CMK (cell line): ENCODE results near the gene CBLB.

Experiments
- DNase-seq: peaks from one replicate; pipeline ENCODE4 v3.0.0-alpha.2; 2010; ENCODE audit warnings: low read depth

The CBLB gene

DNA sequence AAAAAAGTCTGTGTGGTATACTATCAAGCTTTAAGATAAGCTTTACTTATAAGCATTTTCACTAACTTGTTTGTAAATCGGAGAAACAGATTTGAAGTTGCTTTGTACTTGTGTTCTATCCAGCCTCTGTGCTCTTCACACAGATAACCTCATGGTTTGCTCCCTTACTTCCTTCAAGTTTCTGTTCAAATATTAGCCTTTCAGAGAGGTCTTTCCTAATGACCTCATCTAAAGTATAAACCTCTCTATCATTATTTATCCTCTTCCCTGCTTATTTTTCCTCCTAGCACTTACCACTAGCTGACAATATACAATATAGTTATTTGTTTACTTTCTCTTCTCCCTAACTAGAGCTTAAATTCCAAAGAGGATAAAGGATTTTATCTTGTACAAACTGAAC lies 180.0 kb downstream of the CBLB start:
- DNase-seq, result no peak

DNA sequence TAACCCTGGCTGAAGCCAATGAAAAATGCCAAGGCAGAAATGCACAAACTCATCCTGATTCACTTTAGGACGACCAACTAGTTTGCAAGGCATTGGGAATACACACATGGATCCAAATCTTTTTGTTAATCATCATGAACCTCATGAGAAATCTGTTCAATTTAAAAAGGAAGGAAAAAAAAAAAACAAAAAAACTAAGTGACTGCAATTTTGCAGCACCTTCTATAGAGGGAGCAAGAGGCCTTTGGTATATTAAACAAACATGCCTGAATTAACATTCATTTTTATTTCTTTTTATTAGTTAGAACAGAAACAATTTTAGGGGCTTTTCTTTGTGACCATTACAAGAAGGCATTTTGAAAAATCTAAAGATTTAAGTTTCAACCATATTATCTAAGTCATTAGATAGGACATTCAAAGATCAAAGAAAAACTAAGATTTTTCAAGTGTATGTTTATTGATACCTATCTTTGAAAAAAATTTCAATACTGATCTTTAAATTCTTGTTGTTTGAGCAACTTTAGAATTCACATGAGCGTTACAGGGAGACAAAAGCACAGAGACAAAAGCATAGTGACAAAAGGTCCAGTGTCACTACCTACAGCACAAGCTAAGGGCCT lies 182.4 kb downstream of the CBLB start:
- DNase-seq, result no peak

DNA sequence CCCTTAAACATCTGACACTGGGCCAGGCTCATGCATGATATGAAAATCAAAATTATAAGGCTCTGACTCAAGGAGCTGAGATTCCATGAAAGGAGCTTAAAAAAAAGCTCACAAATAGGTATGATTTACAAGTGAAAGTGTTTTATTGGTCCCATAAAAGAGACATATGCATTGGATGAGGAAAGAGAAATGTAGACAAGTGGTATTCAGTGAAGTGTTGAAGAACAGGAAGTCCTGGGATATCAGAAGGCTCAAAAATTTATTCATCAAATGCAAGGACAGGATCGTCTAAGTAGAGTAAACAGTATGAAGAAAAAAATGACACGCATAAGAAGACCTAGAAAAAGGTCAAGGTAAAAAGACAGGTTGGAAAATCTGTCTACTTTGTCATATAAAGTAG lies 188.9 kb downstream of the CBLB start:
- DNase-seq, result no peak

DNA sequence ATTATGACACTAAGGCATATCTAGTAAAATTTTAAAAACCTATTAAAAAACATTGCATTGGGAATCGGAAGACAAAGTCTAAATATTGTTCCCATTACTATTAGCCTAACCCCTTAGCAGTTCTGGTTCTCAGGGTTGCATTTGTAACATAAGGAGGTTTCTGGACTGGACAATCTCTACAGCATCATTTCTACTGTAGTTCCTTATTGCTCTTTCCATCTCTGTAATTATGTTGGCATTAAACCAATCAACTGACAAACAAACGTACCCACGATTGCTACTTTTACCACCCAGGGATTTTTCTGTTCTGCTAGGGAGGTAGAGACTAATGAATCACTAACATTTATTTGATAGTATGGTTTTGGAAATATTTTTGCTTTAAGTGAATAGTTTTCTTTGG lies 190.8 kb downstream of the CBLB start:
- no peak for DNase-seq

DNA sequence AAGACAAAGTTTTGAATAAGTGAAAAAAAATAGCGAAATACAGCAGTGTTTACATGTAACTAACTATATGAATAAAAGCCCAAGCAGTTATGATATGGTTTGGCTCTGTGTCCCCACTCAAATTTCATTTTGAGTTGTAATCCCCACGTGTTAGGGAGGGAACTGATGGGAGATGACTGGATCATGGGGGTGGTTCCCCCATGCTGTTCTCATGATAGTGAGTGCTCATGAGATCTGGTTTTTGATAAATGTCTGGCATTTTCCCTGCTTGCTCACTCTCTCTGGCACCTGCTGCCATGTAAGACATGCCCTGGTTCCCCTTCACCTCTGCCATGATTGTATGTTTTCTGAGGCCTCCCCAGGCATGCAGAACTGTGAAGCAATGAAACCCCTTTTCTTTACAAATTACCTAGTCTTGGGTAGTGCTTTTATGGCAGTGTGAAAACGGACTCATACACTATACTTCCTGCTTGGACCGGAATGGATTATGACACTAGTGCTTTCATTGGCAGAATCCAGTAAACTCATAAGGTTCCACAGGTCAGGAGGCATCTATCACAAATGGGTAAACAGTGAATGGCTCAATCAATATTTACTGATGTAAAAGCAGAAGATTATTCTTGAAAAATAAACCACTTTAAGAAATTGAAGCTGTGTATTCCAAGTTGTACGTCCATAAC lies 192.1 kb downstream of the CBLB start:
- DNase-seq, result no peak

DNA sequence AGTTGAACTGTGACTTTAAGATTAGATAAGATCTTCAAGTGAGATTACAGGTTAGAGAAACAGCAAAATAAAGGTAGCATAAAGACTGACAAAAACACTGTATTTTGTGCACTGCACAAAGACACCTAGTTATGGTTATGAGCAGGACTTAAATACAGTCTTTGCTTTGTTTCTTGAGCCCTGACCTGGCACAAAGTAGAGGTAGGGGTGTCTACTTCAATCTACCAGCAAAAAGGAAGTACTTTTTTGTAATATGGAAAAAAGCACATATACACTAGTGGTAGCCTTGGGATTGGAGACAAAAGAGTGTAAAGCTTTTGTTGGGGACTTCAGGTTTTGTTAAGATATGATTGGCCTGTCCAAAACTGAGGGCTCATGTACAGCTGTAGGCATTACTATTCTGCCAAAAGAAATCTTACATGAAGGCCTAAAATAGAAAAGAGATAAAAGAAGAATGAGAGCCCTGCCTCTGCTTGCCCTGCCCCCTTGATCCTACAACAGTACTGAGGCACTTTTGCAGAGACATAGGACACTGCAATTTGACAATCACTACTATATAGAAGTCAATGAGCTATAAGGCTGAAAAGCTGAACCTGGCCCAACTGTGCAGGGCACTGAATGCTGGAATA lies 194.3 kb downstream of the CBLB start:
- no peak for DNase-seq

DNA sequence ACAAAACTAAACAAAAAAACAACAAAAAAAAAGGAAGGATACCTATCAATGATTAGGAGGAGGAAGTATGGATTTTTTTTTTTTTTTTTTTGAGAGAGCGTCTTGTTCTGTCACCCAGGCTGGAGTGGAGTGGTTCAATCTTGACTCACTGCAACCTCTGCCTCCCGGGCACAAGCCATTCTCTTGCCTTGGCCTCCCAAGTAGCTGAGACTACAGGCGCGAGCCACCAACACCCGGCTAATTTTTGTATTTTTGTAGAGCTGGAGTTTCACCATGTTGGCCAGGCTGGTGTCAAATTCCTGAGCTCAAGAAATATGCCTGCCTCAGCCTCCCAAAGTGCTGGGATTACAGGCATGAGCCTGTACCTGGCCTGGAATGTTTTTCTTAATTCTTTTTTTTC lies 195.8 kb downstream of the CBLB start:
- no peak for DNase-seq

DNA sequence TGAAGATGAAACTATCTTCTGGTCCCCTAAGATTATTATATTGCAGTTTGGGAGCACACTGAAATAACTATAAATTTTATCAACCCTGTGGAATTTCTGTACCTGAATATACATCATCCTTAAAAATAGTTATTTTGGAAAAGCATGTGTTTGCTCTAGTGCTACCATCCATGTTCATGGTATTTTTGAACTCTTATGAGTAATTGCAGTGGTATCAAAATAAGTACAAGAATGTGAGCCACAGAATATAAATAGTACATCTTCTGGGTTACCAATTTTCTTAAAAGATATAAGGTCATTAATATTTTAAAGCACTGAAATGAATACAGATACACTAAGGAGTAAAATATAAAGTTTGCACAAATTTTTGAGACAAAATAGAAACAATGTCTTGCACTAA lies 206.5 kb downstream of the CBLB start:
- no peak for DNase-seq

DNA sequence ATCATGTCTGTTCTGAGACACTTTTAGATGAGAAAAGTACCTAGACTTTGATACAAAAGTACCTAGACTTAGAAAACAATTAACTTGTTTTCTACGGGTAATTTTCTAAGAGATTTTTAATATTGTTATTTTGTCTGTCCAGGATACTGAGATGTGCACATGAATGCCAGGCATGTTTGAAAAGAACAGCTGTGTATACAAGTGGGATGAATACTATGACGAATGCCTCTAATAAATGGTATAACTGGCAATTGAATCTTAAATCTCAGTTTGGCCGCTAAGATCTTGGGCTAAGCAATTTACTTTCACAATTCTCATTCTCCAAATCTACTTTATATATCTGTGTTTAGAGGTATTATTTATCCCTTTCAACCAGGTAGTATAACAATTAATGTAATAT lies 207.4 kb downstream of the CBLB start:
- no peak for DNase-seq

DNA sequence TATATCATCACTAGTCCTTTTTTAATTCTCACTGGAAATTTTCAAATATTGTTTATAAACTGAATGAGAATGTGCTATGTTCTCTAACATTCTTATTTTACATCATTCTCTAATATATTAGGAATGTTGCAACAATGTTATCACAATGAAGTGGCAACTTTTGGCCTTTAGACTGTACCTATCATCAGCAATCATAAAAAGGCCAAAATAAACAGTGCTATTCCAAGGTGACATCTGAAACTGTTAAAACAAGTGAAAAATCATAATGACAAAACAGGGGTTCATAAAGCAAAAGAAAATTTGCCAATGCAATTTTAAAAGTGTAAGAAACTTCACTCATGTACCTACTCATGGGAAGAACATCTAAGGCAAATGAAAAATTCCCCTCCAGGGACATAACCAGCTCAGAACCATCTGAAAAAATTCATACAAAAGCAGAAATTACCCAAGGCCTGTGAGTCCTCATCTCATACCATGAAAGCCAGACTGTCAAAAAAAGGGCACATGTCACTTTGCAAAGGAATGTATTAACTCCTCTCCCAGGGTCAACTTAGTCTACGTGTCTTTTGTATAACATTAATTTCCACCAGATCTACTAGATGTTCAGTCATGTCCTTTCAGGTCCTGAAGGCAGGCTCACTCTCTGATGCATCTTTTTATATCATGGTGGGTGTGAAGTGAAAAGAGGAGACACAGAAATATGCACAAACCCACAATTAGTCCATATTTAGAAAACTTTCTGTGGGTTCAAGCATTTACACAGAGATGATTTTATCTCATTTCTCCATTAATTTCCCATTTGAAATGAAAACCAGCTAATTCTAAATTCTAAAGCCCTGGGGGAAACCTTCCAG lies 211.9 kb downstream of the CBLB start:
- DNase-seq, result no peak

DNA sequence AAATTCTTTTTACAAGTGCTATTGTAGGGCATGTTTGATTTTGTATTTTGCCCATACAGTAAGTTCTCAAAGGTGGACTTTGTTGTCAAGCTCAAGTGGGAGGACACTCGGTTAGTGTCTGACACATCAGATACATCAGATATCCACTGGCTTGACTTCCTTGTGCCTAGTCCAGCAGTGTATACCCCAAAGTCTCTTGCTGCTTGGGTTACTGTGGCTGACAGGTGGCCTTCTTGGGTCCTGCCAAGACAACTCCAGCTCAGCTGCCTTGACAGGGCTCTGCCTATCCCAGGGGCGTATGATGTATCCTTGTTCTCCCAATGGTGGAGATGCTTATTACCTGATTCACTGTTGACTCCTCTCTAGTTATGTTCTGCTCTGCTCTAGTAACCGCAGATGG lies 214.9 kb downstream of the CBLB start:
- DNase-seq, result no peak

DNA sequence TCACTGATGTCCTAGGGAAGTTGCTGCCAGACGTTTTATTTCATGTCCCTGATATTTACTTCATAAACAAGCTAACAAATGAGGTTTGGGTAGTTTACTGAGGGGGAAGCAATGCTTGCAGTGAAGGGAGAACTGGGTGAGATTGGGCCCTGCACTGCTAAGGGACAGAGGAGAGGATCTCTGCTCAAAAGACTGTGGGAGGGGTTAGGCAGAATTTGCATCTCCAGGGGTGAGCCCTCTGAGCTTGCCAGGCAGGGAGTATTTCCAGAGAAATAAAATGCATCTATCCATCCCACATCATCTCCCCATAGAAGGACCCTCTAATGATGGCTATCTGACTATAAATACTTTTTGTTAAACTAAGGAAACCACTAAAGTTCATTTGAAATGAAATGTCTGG lies 215.6 kb downstream of the CBLB start:
- no peak for DNase-seq

DNA sequence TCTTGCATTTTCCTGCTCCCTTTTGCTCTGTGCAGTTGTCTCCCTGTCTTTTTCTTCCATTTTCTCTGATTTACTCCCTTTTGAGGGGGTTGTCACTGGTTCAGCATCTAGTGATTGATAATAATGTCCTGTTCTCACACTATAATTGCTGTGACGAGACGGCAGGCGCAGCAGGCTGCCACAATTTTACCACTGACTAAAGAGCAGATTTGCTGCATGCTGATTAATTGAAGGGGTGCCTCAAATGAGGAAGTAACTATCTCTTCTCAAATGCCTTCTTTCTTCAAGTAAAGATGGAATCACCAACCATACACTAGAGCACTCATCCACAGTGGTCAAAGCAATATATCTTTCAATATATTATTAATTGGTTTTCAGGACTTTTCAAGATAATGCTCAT lies 219.3 kb downstream of the CBLB start:
- no peak for DNase-seq

DNA sequence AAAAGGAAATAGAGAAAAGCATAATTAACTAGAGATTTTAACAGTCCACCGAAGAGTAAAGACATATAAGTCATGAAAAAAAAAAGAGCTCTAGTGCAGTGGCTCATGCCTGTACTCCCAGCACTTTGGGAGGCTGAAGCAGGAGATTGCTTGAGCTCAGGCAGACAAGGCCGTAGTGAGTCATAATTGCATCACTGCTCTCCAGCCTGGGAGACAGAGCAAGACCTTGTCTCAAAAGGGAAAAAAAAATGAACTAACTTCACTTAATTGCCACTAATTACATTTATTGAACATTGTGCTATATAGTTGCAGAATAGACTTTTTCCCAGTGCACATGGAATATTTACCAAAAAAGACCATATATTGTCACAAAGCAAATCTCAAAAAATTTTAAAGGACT lies 221.8 kb downstream of the CBLB start:
- no peak for DNase-seq

DNA sequence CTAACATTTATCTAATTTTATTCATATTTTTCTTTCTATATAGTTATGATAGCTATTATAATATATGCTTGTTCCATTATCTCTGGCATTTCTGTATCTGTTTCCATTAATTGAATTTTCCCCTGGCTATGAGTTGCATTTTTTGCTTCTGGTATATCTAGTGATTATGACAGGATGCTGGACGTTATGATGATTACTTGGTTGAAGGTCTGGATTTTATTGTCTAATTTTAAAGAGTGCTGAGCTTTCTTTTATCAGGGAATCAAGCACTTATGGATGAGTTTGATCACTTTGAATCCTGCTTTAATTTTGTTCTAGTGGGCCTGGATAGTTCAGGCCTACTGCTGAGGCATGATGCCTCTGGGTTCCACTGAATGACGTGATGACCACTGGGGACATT lies 229.7 kb downstream of the CBLB start:
- no peak for DNase-seq

DNA sequence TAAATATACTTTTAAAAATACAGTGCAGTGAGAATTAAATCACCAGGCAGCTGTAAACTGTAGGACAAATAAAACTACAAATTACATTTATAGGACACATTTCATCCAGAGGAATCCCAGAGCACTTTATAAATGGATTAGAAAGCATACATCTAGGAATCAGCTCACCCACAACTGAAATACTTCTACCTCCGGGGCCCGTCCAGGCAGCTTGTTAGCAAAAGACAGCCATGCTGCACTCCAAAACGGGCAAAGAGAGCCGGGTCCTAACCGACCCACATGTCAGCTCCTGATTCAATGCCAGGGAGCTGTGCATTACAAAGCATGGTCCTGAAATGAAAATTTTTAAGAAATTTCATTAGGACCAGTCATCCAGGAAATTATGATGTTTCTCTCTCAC lies 234.1 kb downstream of the CBLB start:
- DNase-seq, result no peak

DNA sequence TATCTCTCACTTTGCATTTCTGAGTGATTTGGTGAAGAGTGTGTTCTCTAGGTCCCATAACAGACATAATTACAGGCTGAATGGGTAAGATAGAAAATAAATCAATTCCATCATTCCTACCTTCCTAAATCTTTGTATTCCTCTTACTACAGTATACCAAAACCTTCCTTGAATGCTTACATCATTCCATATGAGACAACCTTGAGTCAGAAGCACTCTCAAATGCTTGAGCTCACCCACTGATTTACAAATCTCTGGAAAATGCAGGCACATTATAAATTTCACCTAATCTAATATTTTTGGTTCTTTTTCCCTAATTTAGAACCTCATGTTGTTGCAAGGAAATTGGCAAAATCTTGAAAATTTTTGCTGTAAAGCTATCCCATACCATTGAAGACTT lies 239.1 kb downstream of the CBLB start:
- DNase-seq, result no peak

DNA sequence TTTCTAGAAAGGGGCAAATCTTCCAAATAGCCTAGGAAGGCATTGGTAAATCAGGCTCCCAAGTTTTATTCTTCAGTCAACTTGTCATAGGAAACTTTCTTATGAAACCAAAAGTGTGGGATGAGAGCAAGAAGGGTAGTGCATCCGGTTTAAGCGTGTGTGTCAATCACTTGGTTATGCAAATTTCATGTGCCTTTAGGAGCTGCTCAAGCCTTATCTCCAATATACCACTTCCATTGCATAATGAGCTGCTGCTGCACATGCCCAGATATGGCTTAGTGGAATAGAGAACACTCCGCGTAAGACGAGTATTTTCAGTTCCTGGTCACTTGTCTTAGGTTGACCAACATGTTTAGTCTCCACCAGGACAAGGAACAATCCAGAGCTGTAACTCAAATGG lies 242.1 kb downstream of the CBLB start:
- no peak for DNase-seq

DNA sequence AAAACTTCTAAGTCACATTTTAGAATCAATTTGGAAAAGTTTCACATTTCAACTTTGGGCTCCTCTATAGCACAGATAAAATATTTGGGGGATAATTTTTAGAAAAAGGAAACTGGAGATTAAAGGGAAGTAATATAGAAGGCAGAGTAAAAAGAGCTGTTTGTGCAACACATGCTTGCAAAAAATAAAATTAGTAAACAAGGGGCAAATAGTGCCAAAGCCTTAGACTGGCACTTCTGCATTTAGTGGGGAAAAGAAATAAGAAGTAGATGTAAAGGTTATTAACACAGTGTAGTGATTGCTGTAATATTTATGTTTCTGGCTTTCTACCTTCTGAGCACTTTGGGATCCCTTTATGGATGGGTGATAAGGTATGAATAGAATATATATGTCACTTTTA lies 246.6 kb downstream of the CBLB start:
- DNase-seq, result no peak

DNA sequence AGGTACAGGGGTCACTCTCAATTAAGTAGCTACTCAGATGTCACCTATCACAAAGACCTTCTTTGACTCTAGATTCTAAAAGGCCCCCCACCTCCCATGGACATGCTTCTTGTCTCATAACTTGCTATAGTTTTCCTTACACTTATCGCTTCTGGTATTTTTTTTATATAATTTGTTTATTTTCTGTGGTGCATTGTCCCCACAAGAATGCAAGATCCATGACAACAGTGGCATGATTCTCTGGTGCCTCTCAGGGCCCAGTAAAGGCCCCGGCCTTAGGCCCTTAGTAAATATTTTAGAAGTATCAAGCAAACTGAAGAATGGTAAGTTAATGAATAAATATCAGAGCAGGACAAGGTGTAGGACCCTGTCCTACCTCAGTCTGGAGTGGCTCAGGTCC lies 248.6 kb downstream of the CBLB start:
- DNase-seq, result no peak

DNA sequence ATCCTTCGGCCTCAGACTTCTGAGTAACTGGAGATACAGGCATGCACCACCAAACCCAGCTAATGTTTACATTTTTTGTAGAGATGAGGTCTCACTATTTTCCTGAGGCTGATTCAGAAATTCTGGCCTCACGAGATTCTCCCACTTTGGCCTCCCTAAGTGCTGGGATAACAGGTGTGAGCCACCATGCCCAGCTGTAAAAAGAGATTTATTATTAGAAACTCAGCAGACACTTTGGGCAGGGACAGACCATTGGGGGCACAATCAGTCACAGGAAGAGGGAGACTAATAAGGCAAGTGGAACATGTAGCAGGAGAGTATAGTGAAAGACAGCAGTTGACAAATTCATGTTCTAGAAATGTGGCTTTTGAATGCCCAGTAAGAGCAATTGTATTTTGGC lies 249.2 kb downstream of the CBLB start:
- no peak for DNase-seq

DNA sequence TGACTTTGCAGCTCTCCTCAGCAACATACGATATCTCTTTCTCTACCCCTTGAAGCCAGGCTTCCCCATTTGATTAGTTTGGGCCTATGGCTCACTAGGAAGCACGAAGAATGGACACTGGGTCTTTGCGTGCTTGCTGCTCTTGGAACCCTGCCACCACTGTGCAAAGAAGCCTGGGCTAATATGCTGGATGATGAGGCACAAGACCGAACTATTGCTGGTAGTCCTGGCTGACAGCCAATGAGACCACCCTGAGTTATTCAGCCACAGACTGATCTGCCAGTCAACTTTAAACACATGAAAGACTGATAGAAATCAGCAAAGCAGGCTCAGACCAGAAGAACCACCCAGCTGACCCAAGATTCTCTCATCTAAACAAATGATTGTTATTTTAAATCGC lies 250.3 kb downstream of the CBLB start:
- no peak for DNase-seq
